Endothelial cell of hepatic sinusoid (primary cell): ENCODE results near the gene HOXD12.

Experiments
- in situ Hi-C: cut with HindIII; loops from 2 replicates; pipeline ENCODE4 v1.10.0; 2017; ENCODE audit warnings: low sequenced_read_pairs

Gene HOXD12

GRCh38 chr2:176080540-176081375, 18.8 kb upstream of the HOXD12 start:
- in situ Hi-C loops = no loop called here

GRCh38 chr2:176081376-176081836, 18.2 kb upstream of the HOXD12 start:
- in situ Hi-C loops = no loop called here

- in situ Hi-C loops = no loop called here
Observed at GRCh38 chr2:176081837-176082524, 17.6 kb upstream of the HOXD12 start.

GRCh38 chr2:176082525-176082823, 17.1 kb upstream of the HOXD12 start:
- in situ Hi-C loops = no loop called here

- in situ Hi-C loops = no loop called here
Observed at GRCh38 chr2:176082824-176083751, 16.5 kb upstream of the HOXD12 start.

- in situ Hi-C loops = no loop called here
Observed at GRCh38 chr2:176083796-176084261, 15.8 kb upstream of the HOXD12 start, which contains the start of gene EVX2. EVX2 (minus strand) TSS chr2:176083962; CDS start chr2:176083776, 186 bp downstream.

- in situ Hi-C loops = no loop called here
Observed at GRCh38 chr2:176084611-176085119, 14.9 kb upstream of the HOXD12 start.

- in situ Hi-C loops = no loop called here
Observed at GRCh38 chr2:176085120-176085788, 14.3 kb upstream of the HOXD12 start.

- in situ Hi-C loops = no loop called here
Observed at GRCh38 chr2:176085861-176086771, 13.5 kb upstream of the HOXD12 start.

GRCh38 chr2:176087330-176088047, 12.1 kb upstream of the HOXD12 start:
- in situ Hi-C loops = no loop called here

- in situ Hi-C loops = no loop called here
Observed at GRCh38 chr2:176088048-176088936, 11.3 kb upstream of the HOXD12 start.

GRCh38 chr2:176088937-176089842, 10.4 kb upstream of the HOXD12 start:
- in situ Hi-C loops = no loop called here

- in situ Hi-C loops = loop anchor here (5.0 to 10.0 kb wide), 3 partner anchors 98 to 615 kb away; no protein-coding TSS in a partner anchor
Observed at GRCh38 chr2:176089843-176090395, 9.7 kb upstream of the HOXD12 start.

- in situ Hi-C loops = loop anchor here (5.0 to 10.0 kb wide), 3 partner anchors 99 to 616 kb away; no protein-coding TSS in a partner anchor
Observed at GRCh38 chr2:176090862-176091261, 8.7 kb upstream of the HOXD12 start.

GRCh38 chr2:176091329-176092258, 8.0 kb upstream of the HOXD12 start:
- in situ Hi-C loops = loop anchor here (5.0 to 10.0 kb wide), 3 partner anchors 99 to 617 kb away; no protein-coding TSS in a partner anchor
